Liver (tissue), 9 donors: ENCODE data around the gene USP43. TPM values are rescaled to one million over a fixed set of nuclear protein-coding genes. Genes with fewer than 3 reads are reported as not detected.

Source experiments
- DNase-seq: peaks from one replicate; pipeline ENCODE4 v3.0.0-alpha.2; 2017; ENCODE audit warnings: low spot score
- H3K27ac ChIP-seq, 2 donors: one replicate each; pipeline ENCODE4 v1.7.0; 2013; ENCODE audit warnings: inconsistent platforms in 2 of 2, low read length in 2 of 2, control low read depth in 1 of 2, low read depth in 1 of 2, mild to moderate bottlenecking in 1 of 2
- H3K27me3 ChIP-seq, 4 donors: one replicate each; pipeline versions ENCODE4 v1.6.1 to v1.7.0; 2013; ENCODE audit warnings: low read length in 3 of 4, inconsistent platforms in 1 of 4, mild to moderate bottlenecking in 1 of 4, moderate library complexity in 1 of 4; ENCODE audit not compliant: control insufficient read depth in 4 of 4, insufficient read depth in 4 of 4
- H3K36me3 ChIP-seq, 4 donors: one replicate each; pipeline versions ENCODE4 v1.6.1 to v1.7.0; 2013; ENCODE audit warnings: low read length in 3 of 4, mild to moderate bottlenecking in 3 of 4, low read depth in 1 of 4, moderate library complexity in 1 of 4; ENCODE audit not compliant: control insufficient read depth in 4 of 4, insufficient read depth in 3 of 4
- H3K4me1 ChIP-seq, 4 donors: one replicate each; pipeline versions ENCODE4 v1.6.1 to v1.7.0; 2013; ENCODE audit warnings: low read length in 3 of 4, mild to moderate bottlenecking in 3 of 4, moderate library complexity in 1 of 4; ENCODE audit not compliant: control insufficient read depth in 4 of 4, insufficient read depth in 4 of 4
- H3K4me3 ChIP-seq, 3 donors: one replicate each; pipeline versions ENCODE4 v1.6.1 to v1.7.0; 2013; ENCODE audit warnings: low read length in 3 of 3, control low read depth in 1 of 3, low read depth in 1 of 3, mild to moderate bottlenecking in 1 of 3
- H3K9ac ChIP-seq, 2 donors: one replicate each; pipeline ENCODE4 v1.7.0; 2013; ENCODE audit warnings: low read length in 2 of 2, mild to moderate bottlenecking in 2 of 2, moderate library complexity in 2 of 2, control low read depth in 1 of 2, low read depth in 1 of 2
- H3K9me3 ChIP-seq, 4 donors: one replicate each; pipeline versions ENCODE4 v1.6.1 to v1.7.0; 2013; ENCODE audit warnings: low read length in 3 of 4; ENCODE audit not compliant: control insufficient read depth in 4 of 4
- EGR1 ChIP-seq, 2 donors: IDR thresholded peaks; 2 replicates each; pipeline ENCODE4 v1.6.1; 2016 to 2018; ENCODE audit warnings: antibody characterized with exemption in 2 of 2, low read depth in 2 of 2
- FOXA1 ChIP-seq: IDR thresholded peaks from 2 replicates; pipeline ENCODE4 v1.6.1; 2016; ENCODE audit warnings: antibody characterized with exemption
- FOXA2 ChIP-seq: IDR thresholded peaks from 2 replicates; pipeline ENCODE4 v1.6.1; 2016; ENCODE audit warnings: antibody characterized with exemption
- HNF4G ChIP-seq: IDR thresholded peaks from 2 replicates; pipeline ENCODE4 v1.6.1; 2016; ENCODE audit warnings: antibody characterized with exemption
- JUND ChIP-seq, 2 donors: IDR thresholded peaks; 2 replicates each; pipeline ENCODE4 v1.6.1; 2016; ENCODE audit warnings: antibody characterized with exemption in 2 of 2
- NR2F2 ChIP-seq: IDR thresholded peaks from 2 replicates; pipeline ENCODE4 v1.6.1; 2016; ENCODE audit warnings: antibody characterized with exemption
- RAD21 ChIP-seq, 2 donors: IDR thresholded peaks; 2 replicates each; pipeline ENCODE4 v1.6.1; 2016; ENCODE audit warnings: antibody characterized with exemption in 2 of 2, mild to moderate bottlenecking in 2 of 2
- RXRA ChIP-seq, 2 donors: IDR thresholded peaks; 2 replicates each; pipeline ENCODE4 v1.6.1; 2017 to 2018; ENCODE audit warnings: antibody characterized with exemption in 2 of 2, mild to moderate bottlenecking in 1 of 2
- SP1 ChIP-seq: IDR thresholded peaks from 2 replicates; pipeline ENCODE4 v1.6.1; 2018; ENCODE audit warnings: antibody characterized with exemption, mild to moderate bottlenecking
- TAF1 ChIP-seq: conservative IDR thresholded peaks from 2 replicates; pipeline ENCODE4 v1.6.1; 2016; ENCODE audit warnings: antibody characterized with exemption, mild to moderate bottlenecking
- YY1 ChIP-seq: IDR thresholded peaks from 2 replicates; pipeline ENCODE4 v1.6.1; 2016; ENCODE audit warnings: antibody characterized with exemption, mild to moderate bottlenecking
- WGBS: extraction: QIAGEN DNeasy Blood & Tissue Kit; methylation state at CpG from one replicate; pipeline ENCODE4 v1.1.7; 2013; 5-methylcytosine and 5-hydroxymethylcytosine counted together
- polyA plus RNA-seq, 2 donors: library from polyadenylated mRNA; stranded (reverse) in 1 of 2; unstranded in 1 of 2; fragments of 200-250 nt in 1 of 2; fragments of >200 nt in 1 of 2; fragmentation: Nextera tagmentation in 1 of 2; extraction: Ambion mirVana in 1 of 2; gene quantifications; one replicate each; pipeline versions ENCODE4 v1.2.1 to v1.2.3, GENCODE V29; 2013 to 2015
- total RNA-seq, 2 donors: library from RNA; depleted of rRNA; stranded (reverse); fragments of >200 nt; gene quantifications; one replicate each; pipeline ENCODE4 v1.2.3, GENCODE V29; 2014
- TF ChIP-seq, protein P1 (sequence below): IDR thresholded peaks from 2 replicates; pipeline ENCODE4 v1.6.1; 2016; ENCODE audit warnings: antibody characterized with exemption
- TF ChIP-seq, protein P2 (sequence below): IDR thresholded peaks from 2 replicates; pipeline ENCODE4 v1.6.1; 2016; ENCODE audit warnings: antibody characterized with exemption
- TF ChIP-seq, protein P3 (sequence below): IDR thresholded peaks from 2 replicates; pipeline ENCODE4 v1.6.1; 2016; ENCODE audit warnings: antibody characterized with exemption, mild to moderate bottlenecking
- TF ChIP-seq, protein P4 (sequence below): fragments of 150-350 bp; IDR thresholded peaks from 2 replicates; pipeline ENCODE4 v1.5.1; 2017; ENCODE audit warnings: improper control_type of control experiment, low read depth, low read length; ENCODE audit not compliant: missing input control
- donor health status: healthy.
- donor health status: healthy.
- donor health status: healthy.
- donor health status: healthy.
- donor health status: healthy.

USP43 gene
- total and polyA plus RNA-seq, 4 donors, result 0.42 to 7.4 (median 0.94) TPM

DNA sequence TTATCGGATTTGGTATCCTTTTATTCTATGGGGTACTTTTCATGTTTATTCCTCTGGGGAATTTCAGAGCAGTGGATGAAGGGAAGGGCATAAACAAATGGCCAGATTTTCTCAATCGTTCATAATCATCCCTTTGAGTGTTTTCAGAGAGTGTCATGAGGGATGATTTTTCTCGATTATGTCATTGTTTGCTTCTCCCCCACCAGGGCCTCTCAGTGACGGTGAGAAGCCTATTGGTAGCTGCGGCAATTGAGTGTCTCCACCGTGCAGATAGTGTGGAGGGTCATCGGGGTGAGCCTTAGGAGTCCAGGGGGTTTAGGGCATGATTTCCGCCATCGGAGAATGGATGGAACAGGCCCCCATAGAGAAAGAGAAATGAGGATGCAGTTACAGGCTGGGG is 57.2 kb downstream of the USP43 start:
- H3K9ac ChIP-seq, result no peak overlapping the region
- H3K27ac ChIP-seq, result no peak overlapping the region
- H3K36me3 ChIP-seq, result no peaks in the 10 kb centered on the region
- H3K27me3 ChIP-seq, result no peaks in the 10 kb centered on the region
- no peak overlapping the region for H3K4me3 ChIP-seq
- peaks cover 0 to 6% (median 2%) of the 10 kb centered on the region in 4 donors for H3K4me1 ChIP-seq
- TF ChIP-seq TAF1 (no peak), JUND (IDR thresholded peaks at IDR 0.05) (no peak), HNF4G (no peak), RXRA (IDR thresholded peaks at IDR 0.05) (no peak), EGR1 (IDR thresholded peaks at IDR 0.05; ENCODE audit: low read depth in 2 of 2) (no peak), YY1 (no peak), RAD21 (IDR thresholded peaks at IDR 0.05) (no peak), FOXA1 (no peak), NR2F2 (no peak), SP1 (no peak)
- TF ChIP-seq, protein P1, sequence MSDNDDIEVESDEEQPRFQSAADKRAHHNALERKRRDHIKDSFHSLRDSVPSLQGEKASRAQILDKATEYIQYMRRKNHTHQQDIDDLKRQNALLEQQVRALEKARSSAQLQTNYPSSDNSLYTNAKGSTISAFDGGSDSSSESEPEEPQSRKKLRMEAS, result no peak
- TF ChIP-seq, protein P2, sequence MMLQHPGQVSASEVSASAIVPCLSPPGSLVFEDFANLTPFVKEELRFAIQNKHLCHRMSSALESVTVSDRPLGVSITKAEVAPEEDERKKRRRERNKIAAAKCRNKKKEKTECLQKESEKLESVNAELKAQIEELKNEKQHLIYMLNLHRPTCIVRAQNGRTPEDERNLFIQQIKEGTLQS, result no peak
- TF ChIP-seq, protein P3, sequence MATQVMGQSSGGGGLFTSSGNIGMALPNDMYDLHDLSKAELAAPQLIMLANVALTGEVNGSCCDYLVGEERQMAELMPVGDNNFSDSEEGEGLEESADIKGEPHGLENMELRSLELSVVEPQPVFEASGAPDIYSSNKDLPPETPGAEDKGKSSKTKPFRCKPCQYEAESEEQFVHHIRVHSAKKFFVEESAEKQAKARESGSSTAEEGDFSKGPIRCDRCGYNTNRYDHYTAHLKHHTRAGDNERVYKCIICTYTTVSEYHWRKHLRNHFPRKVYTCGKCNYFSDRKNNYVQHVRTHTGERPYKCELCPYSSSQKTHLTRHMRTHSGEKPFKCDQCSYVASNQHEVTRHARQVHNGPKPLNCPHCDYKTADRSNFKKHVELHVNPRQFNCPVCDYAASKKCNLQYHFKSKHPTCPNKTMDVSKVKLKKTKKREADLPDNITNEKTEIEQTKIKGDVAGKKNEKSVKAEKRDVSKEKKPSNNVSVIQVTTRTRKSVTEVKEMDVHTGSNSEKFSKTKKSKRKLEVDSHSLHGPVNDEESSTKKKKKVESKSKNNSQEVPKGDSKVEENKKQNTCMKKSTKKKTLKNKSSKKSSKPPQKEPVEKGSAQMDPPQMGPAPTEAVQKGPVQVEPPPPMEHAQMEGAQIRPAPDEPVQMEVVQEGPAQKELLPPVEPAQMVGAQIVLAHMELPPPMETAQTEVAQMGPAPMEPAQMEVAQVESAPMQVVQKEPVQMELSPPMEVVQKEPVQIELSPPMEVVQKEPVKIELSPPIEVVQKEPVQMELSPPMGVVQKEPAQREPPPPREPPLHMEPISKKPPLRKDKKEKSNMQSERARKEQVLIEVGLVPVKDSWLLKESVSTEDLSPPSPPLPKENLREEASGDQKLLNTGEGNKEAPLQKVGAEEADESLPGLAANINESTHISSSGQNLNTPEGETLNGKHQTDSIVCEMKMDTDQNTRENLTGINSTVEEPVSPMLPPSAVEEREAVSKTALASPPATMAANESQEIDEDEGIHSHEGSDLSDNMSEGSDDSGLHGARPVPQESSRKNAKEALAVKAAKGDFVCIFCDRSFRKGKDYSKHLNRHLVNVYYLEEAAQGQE, result no peak
- TF ChIP-seq, protein P4, sequence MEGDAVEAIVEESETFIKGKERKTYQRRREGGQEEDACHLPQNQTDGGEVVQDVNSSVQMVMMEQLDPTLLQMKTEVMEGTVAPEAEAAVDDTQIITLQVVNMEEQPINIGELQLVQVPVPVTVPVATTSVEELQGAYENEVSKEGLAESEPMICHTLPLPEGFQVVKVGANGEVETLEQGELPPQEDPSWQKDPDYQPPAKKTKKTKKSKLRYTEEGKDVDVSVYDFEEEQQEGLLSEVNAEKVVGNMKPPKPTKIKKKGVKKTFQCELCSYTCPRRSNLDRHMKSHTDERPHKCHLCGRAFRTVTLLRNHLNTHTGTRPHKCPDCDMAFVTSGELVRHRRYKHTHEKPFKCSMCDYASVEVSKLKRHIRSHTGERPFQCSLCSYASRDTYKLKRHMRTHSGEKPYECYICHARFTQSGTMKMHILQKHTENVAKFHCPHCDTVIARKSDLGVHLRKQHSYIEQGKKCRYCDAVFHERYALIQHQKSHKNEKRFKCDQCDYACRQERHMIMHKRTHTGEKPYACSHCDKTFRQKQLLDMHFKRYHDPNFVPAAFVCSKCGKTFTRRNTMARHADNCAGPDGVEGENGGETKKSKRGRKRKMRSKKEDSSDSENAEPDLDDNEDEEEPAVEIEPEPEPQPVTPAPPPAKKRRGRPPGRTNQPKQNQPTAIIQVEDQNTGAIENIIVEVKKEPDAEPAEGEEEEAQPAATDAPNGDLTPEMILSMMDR, result no peak
- 89% methylated on average over 9 of the region's 9 CpGs for WGBS
- DNase-seq, result no peak
- no peaks in the 10 kb centered on the region for H3K9me3 ChIP-seq

DNA sequence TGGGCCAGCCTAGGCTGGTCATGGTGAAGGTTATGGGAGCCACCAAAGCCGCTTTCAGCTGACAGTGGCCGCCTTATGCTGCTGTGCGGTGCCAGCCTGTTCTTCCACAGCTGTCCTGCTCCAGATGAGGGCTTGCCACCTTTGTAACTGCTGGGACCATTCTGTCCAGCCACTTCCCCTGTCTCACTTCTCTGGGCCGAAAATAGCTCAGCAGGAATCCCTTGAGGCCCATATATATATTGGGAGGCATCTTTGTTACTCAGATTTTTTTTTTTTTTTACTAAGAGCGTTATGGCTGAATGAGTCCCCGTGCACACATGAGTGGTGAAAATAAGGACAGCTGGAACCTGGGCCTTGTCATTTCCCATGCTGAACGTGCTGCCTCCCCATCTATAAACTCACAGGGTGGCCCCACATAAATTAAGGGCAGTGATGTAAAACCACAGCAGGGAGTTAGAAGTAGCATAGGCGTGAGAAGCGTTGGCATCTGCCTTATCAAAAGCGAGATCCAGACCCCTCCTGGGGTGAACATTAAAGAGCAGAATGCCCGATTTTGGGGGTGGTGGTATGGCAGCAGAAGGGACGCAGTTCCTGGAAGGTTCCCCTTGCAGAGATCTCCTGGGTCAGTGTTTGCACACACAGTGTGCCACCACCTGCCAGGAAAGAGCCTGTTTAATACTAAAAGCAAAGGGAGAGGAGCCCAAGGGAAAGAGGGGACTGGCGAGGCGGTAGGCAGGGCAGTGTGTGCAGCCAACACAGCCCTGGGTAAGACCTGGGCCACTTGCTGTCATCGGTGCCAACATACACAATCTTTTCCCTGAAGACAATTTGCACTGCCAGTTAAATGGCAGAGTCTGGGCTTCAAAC is 57.8 kb downstream of the USP43 start:
- TF ChIP-seq FOXA2 (no peak), NR2F2 (no peak)

More for the DNA sequence above, 57.8 kb downstream of the USP43 start:
- Histone ChIP-seq H3K36me3 (no peaks in the 10 kb centered on the region), H3K27me3 (no peaks in the 10 kb centered on the region), H3K4me1 (peaks cover 0 to 6% (median 2%) of the 10 kb centered on the region in 4 donors), H3K9ac (no peak overlapping the region), H3K9me3 (no peaks in the 10 kb centered on the region), H3K4me3 (no peak overlapping the region), H3K27ac (no peak overlapping the region)
- 92% methylated on average over 15 of the region's 15 CpGs for WGBS
- DNase-seq, result no peak
